ENCODE data around the gene ALDH18A1.

Gene ALDH18A1

DNA sequence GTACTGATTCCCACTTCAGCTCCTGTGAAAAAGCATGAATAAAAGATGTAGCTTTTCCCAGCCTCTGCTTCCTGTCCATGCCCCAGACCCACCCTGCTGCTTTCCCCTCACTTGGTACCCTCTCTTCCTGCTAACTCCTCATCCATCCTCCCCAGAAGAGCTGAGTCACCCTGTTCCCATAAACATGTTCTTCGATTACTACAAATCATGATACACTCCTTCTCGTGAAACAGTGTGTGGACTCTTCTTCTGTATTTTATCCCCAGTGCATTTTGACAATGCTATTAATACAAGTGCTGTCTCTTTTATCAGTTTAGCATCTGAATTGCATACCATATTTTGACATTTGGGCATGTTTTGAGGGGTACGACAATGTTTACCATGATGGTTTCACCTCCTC is 49.6 kb downstream of the ALDH18A1 start:
- no peak for DNase-seq (ENCODE audit: insufficient read length, low spot score)
- TF ChIP-seq CTCF (IDR thresholded peaks at IDR 0.05; ENCODE audit: insufficient read depth, missing control alignments): no peak
- FAIRE-seq: no peak

DNA sequence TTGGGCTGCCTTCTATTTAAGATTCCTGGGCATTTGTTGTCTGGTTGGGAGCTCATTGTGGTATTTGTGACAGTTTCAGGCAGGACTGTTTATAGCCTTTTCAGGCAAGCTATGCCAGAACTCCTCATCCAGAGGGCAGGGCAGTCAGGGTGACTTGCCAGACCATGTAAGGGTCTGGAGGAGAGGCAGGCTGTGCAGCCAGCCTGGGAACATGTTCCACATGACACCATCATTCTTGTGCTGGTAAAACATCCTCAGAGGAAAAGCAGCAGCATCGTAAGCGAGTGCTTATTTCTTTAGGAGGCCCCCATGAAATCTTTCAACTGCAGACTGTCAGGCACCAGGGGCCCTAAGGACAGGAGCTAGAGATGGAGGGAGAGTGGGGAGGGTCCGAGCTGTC is 51.3 kb downstream of the ALDH18A1 start:
- FAIRE-seq (no peak), DNase-seq (ENCODE audit: insufficient read length, low spot score) (no peak)
- no peak for TF ChIP-seq CTCF (IDR thresholded peaks at IDR 0.05; ENCODE audit: insufficient read depth, missing control alignments)

- no peak for TF ChIP-seq CTCF (IDR thresholded peaks at IDR 0.05; ENCODE audit: insufficient read depth, missing control alignments)
- FAIRE-seq (no peak), DNase-seq (ENCODE audit: insufficient read length, low spot score) (no peak)
These were observed 51.9 kb downstream of the ALDH18A1 start for GRCh38 chr10:95604630-95605029.

GRCh38 chr10:95602382-95602781 is 54.1 kb downstream of the ALDH18A1 start:
- no peak for TF ChIP-seq CTCF (IDR thresholded peaks at IDR 0.05; ENCODE audit: insufficient read depth, missing control alignments)
- DNase-seq (ENCODE audit: insufficient read length, low spot score) (no peak), FAIRE-seq (no peak)

GRCh38 chr10:95601116-95601719 is 55.3 kb downstream of the ALDH18A1 start:
- DNase-seq (ENCODE audit: insufficient read length, low spot score): peak; percentile 38
- FAIRE-seq: peak; percentile 35
- peak; percentile 94 for TF ChIP-seq CTCF (IDR thresholded peaks at IDR 0.05; ENCODE audit: insufficient read depth, missing control alignments)

DNA sequence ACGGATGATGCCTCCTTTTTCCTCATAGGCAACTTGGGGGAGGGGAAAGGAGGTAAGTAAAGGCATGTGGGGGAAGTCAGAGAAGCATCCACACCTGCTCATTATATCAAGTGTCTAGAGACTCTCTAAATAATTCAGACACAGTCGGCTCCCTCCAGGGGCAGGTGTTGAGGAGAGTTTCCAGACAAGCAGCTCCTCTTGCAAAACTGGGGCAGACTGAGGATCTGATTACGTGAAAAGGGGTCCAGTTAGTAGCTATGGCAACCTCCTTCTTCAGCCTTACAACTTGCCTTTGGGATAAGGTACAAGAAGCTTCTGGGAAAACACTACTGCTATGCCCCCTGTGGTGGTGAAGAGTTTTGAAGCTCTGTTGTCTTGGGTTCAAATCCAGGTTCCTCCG is 56.4 kb downstream of the ALDH18A1 start:
- FAIRE-seq: no peak
- no peak for DNase-seq (ENCODE audit: insufficient read length, low spot score)

More for the DNA sequence above, 56.4 kb downstream of the ALDH18A1 start:
- TF ChIP-seq CTCF (IDR thresholded peaks at IDR 0.05; ENCODE audit: insufficient read depth, missing control alignments): no peak

All from D721Med (cell line).